ENCODE results near the gene IL6R.

IL6R gene

GRCh38 chr1:154408174-154408777, 3.1 kb downstream of the IL6R start:
- no peaks in the 10 kb centered on the region for H3K9me3 Mint-ChIP-seq
- TF ChIP-seq, protein P1, sequence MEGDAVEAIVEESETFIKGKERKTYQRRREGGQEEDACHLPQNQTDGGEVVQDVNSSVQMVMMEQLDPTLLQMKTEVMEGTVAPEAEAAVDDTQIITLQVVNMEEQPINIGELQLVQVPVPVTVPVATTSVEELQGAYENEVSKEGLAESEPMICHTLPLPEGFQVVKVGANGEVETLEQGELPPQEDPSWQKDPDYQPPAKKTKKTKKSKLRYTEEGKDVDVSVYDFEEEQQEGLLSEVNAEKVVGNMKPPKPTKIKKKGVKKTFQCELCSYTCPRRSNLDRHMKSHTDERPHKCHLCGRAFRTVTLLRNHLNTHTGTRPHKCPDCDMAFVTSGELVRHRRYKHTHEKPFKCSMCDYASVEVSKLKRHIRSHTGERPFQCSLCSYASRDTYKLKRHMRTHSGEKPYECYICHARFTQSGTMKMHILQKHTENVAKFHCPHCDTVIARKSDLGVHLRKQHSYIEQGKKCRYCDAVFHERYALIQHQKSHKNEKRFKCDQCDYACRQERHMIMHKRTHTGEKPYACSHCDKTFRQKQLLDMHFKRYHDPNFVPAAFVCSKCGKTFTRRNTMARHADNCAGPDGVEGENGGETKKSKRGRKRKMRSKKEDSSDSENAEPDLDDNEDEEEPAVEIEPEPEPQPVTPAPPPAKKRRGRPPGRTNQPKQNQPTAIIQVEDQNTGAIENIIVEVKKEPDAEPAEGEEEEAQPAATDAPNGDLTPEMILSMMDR (IDR thresholded peaks at IDR 0.05; ENCODE audit: unreplicated experiment in 3 of 3) = no peak
- peaks cover 32% of the 10 kb centered on the region for H3K4me1 Mint-ChIP-seq
- no peaks in the 10 kb centered on the region for H3K36me3 Mint-ChIP-seq (ENCODE audit: low read depth)
- peak overlapping the region; percentile 34 to 82 (median 77) for H3K27ac Mint-ChIP-seq
- peak overlapping the region; percentile 12 to 48 (median 21) for H3K4me3 Mint-ChIP-seq
- peaks cover 51% of the 10 kb centered on the region for H3K27me3 Mint-ChIP-seq (ENCODE audit: low read depth)

GRCh38 chr1:154410185-154410827, 5.2 kb downstream of the IL6R start:
- peaks cover 39% of the 10 kb centered on the region for H3K27me3 Mint-ChIP-seq (ENCODE audit: low read depth)
- peak overlapping the region in 2 of 3 experiments; percentile 61 to 65 for H3K27ac Mint-ChIP-seq
- H3K4me3 Mint-ChIP-seq = no peak overlapping the region
- H3K36me3 Mint-ChIP-seq (ENCODE audit: low read depth) = no peaks in the 10 kb centered on the region
- TF ChIP-seq, protein P1 (IDR thresholded peaks at IDR 0.05; ENCODE audit: unreplicated experiment in 3 of 3) = no peak
- H3K9me3 Mint-ChIP-seq = no peaks in the 10 kb centered on the region
- H3K4me1 Mint-ChIP-seq = peaks cover 32% of the 10 kb centered on the region

DNA sequence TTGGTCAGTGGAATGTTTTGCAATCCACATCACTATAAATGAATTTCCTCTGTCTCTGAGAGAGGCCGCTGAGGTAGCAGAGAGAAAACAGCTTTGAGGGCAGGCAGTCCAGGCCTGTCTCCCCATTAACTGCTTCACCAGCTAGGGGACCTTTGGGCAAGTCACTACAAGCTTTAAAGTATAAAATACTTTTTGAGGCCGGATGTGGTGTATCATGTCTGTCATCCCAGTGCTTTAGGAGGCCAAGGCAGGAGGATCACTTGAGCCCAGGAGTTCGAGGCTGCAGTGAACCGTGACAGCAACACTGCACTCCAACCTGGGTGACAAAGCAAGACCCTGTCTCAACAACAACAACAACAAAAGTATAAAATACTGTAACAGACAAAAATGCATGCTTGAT, 6.4 kb downstream of the IL6R start:
- H3K36me3 Mint-ChIP-seq (ENCODE audit: low read depth) = no peaks in the 10 kb centered on the region
- no peak overlapping the region for H3K4me3 Mint-ChIP-seq
- no peak overlapping the region for H3K27ac Mint-ChIP-seq
- TF ChIP-seq, protein P1 (IDR thresholded peaks at IDR 0.05; ENCODE audit: unreplicated experiment in 3 of 3) = no peak
- H3K9me3 Mint-ChIP-seq = no peaks in the 10 kb centered on the region
- H3K27me3 Mint-ChIP-seq (ENCODE audit: low read depth) = peaks cover 31% of the 10 kb centered on the region
- H3K4me1 Mint-ChIP-seq = peaks cover 23% of the 10 kb centered on the region

GRCh38 chr1:154413177-154413783, 8.1 kb downstream of the IL6R start:
- Mint-ChIP-seq H3K27ac (no peak overlapping the region), H3K4me1 (peaks cover 8% of the 10 kb centered on the region), H3K9me3 (no peaks in the 10 kb centered on the region), H3K4me3 (no peak overlapping the region), H3K36me3 (ENCODE audit: low read depth) (no peaks in the 10 kb centered on the region), H3K27me3 (ENCODE audit: low read depth) (peaks cover 17% of the 10 kb centered on the region)
- TF ChIP-seq, protein P1 (IDR thresholded peaks at IDR 0.05; ENCODE audit: unreplicated experiment in 3 of 3) = no peak

- Mint-ChIP-seq H3K36me3 (ENCODE audit: low read depth) (no peaks in the 10 kb centered on the region), H3K27ac (no peak overlapping the region), H3K4me3 (no peak overlapping the region), H3K4me1 (peaks cover 16% of the 10 kb centered on the region), H3K27me3 (ENCODE audit: low read depth) (peaks cover 14% of the 10 kb centered on the region), H3K9me3 (no peaks in the 10 kb centered on the region)
- TF ChIP-seq, protein P1 (IDR thresholded peaks at IDR 0.05; ENCODE audit: unreplicated experiment in 3 of 3) = no peak
Observed at GRCh38 chr1:154414606-154415005, 9.5 kb downstream of the IL6R start.

Data from nephron (organoid).